Measurements from ENCODE around the gene ARHGAP15. TPM values are rescaled to one million over a fixed set of nuclear protein-coding genes. Genes with fewer than 3 reads are reported as not detected.

Gene ARHGAP15
- total and polyA plus RNA-seq, 10 donors = 55.8 to 219 (median 130) TPM

- TF ChIP-seq POLR2AphosphoS5 (IDR thresholded peaks at IDR 0.05) (no peak), CTCF (IDR thresholded peaks at IDR 0.05 in 8 of 11, conservative IDR thresholded peaks at IDR 0.05 in 3 of 11) (no peak), POLR2A (IDR thresholded peaks at IDR 0.05) (no peak)
- DNase-seq = no peak
- Histone ChIP-seq H3K27ac (no peak overlapping the region), H3K9me3 (no peaks in the 10 kb centered on the region), H3K4me3 (no peak overlapping the region), H3K36me3 (peaks cover 0 to 41% (median 14%) of the 10 kb centered on the region in 6 donors), H3K27me3 (replicated peaks in 1 of 7) (no peaks in the 10 kb centered on the region), H3K4me1 (no peaks in the 10 kb centered on the region)
- intact Hi-C loops (cut with DNase I; ENCODE audit: low total_unique reads) = no loop called here
Observed at GRCh38 chr2:143764706-143765105, 635.5 kb downstream of the ARHGAP15 start.

- H3K4me1 ChIP-seq = no peaks in the 10 kb centered on the region
- DNase-seq = no peak
- H3K27me3 ChIP-seq (replicated peaks in 1 of 7) = no peaks in the 10 kb centered on the region
- peaks cover 0 to 47% (median 14%) of the 10 kb centered on the region in 6 donors for H3K36me3 ChIP-seq
- no peak for TF ChIP-seq CTCF (IDR thresholded peaks at IDR 0.05 in 8 of 11, conservative IDR thresholded peaks at IDR 0.05 in 3 of 11)
- no peak for TF ChIP-seq POLR2A (IDR thresholded peaks at IDR 0.05)
- no peak for TF ChIP-seq POLR2AphosphoS5 (IDR thresholded peaks at IDR 0.05)
- H3K9me3 ChIP-seq = no peaks in the 10 kb centered on the region
- WGBS, 5 donors = 93 to 100% (median 96%) methylated on average over 1 of the region's 1 CpG
- intact Hi-C loops (cut with DNase I; ENCODE audit: low total_unique reads) = no loop called here
- H3K27ac ChIP-seq = no peak overlapping the region
- no peak overlapping the region for H3K4me3 ChIP-seq
Observed at GRCh38 chr2:143768991-143769390, 639.8 kb downstream of the ARHGAP15 start.

GRCh38 chr2:143771939-143772338, 642.7 kb downstream of the ARHGAP15 start:
- intact Hi-C loops (cut with DNase I; ENCODE audit: low total_unique reads) = no loop called here
- Histone ChIP-seq H3K4me1 (no peaks in the 10 kb centered on the region), H3K27me3 (replicated peaks in 1 of 7) (no peaks in the 10 kb centered on the region), H3K27ac (no peak overlapping the region), H3K9me3 (no peaks in the 10 kb centered on the region), H3K36me3 (peaks cover 0 to 34% (median 14%) of the 10 kb centered on the region in 6 donors), H3K4me3 (no peak overlapping the region)
- 65 to 77% (median 67%) methylated on average over 6 of the region's 6 CpGs for WGBS, 5 donors
- DNase-seq = no peak
- no peak for TF ChIP-seq POLR2AphosphoS5 (IDR thresholded peaks at IDR 0.05)
- TF ChIP-seq POLR2A (IDR thresholded peaks at IDR 0.05) = no peak
- TF ChIP-seq CTCF (IDR thresholded peaks at IDR 0.05 in 8 of 11, conservative IDR thresholded peaks at IDR 0.05 in 3 of 11) = no peak

- intact Hi-C loops (cut with DNase I; ENCODE audit: low total_unique reads) = no loop called here
- Histone ChIP-seq H3K27me3 (replicated peaks in 1 of 7) (no peaks in the 10 kb centered on the region), H3K4me1 (no peaks in the 10 kb centered on the region), H3K36me3 (no peaks in the 10 kb centered on the region), H3K27ac (no peak overlapping the region), H3K4me3 (no peak overlapping the region), H3K9me3 (no peaks in the 10 kb centered on the region)
- 85 to 90% (median 87%) methylated on average over 4 of the region's 4 CpGs for WGBS, 5 donors
- DNase-seq = no peak
- TF ChIP-seq CTCF (IDR thresholded peaks at IDR 0.05 in 8 of 11, conservative IDR thresholded peaks at IDR 0.05 in 3 of 11) (no peak), POLR2A (IDR thresholded peaks at IDR 0.05) (no peak), POLR2AphosphoS5 (IDR thresholded peaks at IDR 0.05) (no peak)
Observed at GRCh38 chr2:143776526-143777297, 647.5 kb downstream of the ARHGAP15 start.

Measured in spleen (tissue), 11 donors.